Suprapubic skin (tissue), 4 donors: ENCODE data around the gene STARD8. TPM values are rescaled to one million over a fixed set of nuclear protein-coding genes. Genes with fewer than 3 reads are reported as not detected.

Experiments used
- DNase-seq, 2 donors: peaks; one replicate each; pipeline ENCODE4 v3.0.0-alpha.2; 2019; ENCODE audit warnings: low spot score in 2 of 2
- H3K27ac ChIP-seq: fragments of 200-600 bp; sonication (generic); one replicate; pipeline ENCODE4 v1.5.1; 2019
- H3K27me3 ChIP-seq: fragments of 200-600 bp; sonication (generic); one replicate; pipeline ENCODE4 v1.5.1; 2019
- H3K36me3 ChIP-seq: fragments of 200-600 bp; sonication (generic); one replicate; pipeline ENCODE4 v1.5.1; 2019
- H3K4me1 ChIP-seq: fragments of 200-600 bp; sonication (generic); one replicate; pipeline ENCODE4 v1.5.1; 2019
- H3K4me3 ChIP-seq: fragments of 200-600 bp; sonication (generic); one replicate; pipeline ENCODE4 v1.5.1; 2019; ENCODE audit warnings: mild to moderate bottlenecking
- H3K9me3 ChIP-seq: fragments of 200-600 bp; sonication (generic); one replicate; pipeline ENCODE4 v1.5.1; 2019
- CTCF ChIP-seq, 2 donors: fragments of 200-600 bp in 1 of 2; fragments of 450-650 bp in 1 of 2; sonication (generic) in 1 of 2; IDR thresholded peaks; one replicate each; pipeline ENCODE4 v1.5.1; 2016 to 2019; ENCODE audit warnings: antibody characterized with exemption in 2 of 2, mild to moderate bottlenecking in 1 of 2, moderate library complexity in 1 of 2
- EP300 ChIP-seq: sonication (generic); formaldehyde crosslinking; IDR thresholded peaks from one replicate; pipeline ENCODE4 v1.6.1; 2017; ENCODE audit warnings: antibody characterized with exemption
- POLR2A ChIP-seq, 2 donors: fragments of 450-650 bp; IDR thresholded peaks; one replicate each; pipeline ENCODE4 v1.6.1; 2017; ENCODE audit warnings: antibody characterized with exemption in 2 of 2, mild to moderate bottlenecking in 2 of 2, moderate library complexity in 2 of 2
- POLR2AphosphoS5 ChIP-seq, 3 donors: sonication (generic); formaldehyde crosslinking; IDR thresholded peaks; one replicate each; pipeline ENCODE4 v1.6.1; 2017; ENCODE audit warnings: antibody characterized with exemption in 3 of 3
- WGBS: methylation state at CpG from one replicate; pipeline ENCODE4 v1.1.5; 2018; 5-methylcytosine and 5-hydroxymethylcytosine counted together
- total RNA-seq, 4 donors: library from RNA; depleted of rRNA; stranded (reverse); fragments of >200 nt; gene quantifications; one replicate each; pipeline ENCODE4 v1.1.0, GENCODE V29; 2016

The STARD8 gene
- total RNA-seq, 4 donors from 2014 or later: 2.0 to 4.5 (median 2.3) TPM

GRCh38 chrX:68676335-68676734, 28.9 kb downstream of the STARD8 start:
- H3K27ac ChIP-seq: no peak overlapping the region
- H3K9me3 ChIP-seq: no peaks in the 10 kb centered on the region
- no peak for DNase-seq
- H3K4me1 ChIP-seq: no peaks in the 10 kb centered on the region
- WGBS: 57% methylated on average over 3 of the region's 3 CpGs
- no peaks in the 10 kb centered on the region for H3K36me3 ChIP-seq
- no peaks in the 10 kb centered on the region for H3K27me3 ChIP-seq
- no peak overlapping the region for H3K4me3 ChIP-seq
- TF ChIP-seq POLR2A (IDR thresholded peaks at IDR 0.05): no peak
- no peak for TF ChIP-seq CTCF (IDR thresholded peaks at IDR 0.05)
- no peak for TF ChIP-seq POLR2AphosphoS5 (IDR thresholded peaks at IDR 0.05)
- no peak for TF ChIP-seq EP300

GRCh38 chrX:68677998-68678397, 30.5 kb downstream of the STARD8 start:
- H3K4me1 ChIP-seq: no peaks in the 10 kb centered on the region
- H3K27me3 ChIP-seq: no peaks in the 10 kb centered on the region
- DNase-seq: no peak
- TF ChIP-seq POLR2A (IDR thresholded peaks at IDR 0.05) (no peak), EP300 (no peak), CTCF (IDR thresholded peaks at IDR 0.05) (no peak), POLR2AphosphoS5 (IDR thresholded peaks at IDR 0.05) (no peak)
- 58% methylated on average over 4 of the region's 4 CpGs for WGBS
- no peak overlapping the region for H3K27ac ChIP-seq
- H3K36me3 ChIP-seq: no peaks in the 10 kb centered on the region
- H3K9me3 ChIP-seq: no peaks in the 10 kb centered on the region
- no peak overlapping the region for H3K4me3 ChIP-seq

GRCh38 chrX:68681443-68681941, 34.0 kb downstream of the STARD8 start:
- TF ChIP-seq POLR2AphosphoS5 (IDR thresholded peaks at IDR 0.05): no peak
- TF ChIP-seq POLR2A (IDR thresholded peaks at IDR 0.05): no peak
- TF ChIP-seq EP300: no peak
- TF ChIP-seq CTCF (IDR thresholded peaks at IDR 0.05): no peak
- Histone ChIP-seq H3K9me3 (no peaks in the 10 kb centered on the region), H3K36me3 (no peaks in the 10 kb centered on the region), H3K4me3 (no peak overlapping the region), H3K4me1 (no peaks in the 10 kb centered on the region), H3K27ac (no peak overlapping the region), H3K27me3 (no peaks in the 10 kb centered on the region)
- no peak for DNase-seq
- 56% methylated on average over 2 of the region's 2 CpGs for whole genome bisulfite sequencing

- H3K27ac ChIP-seq: no peak overlapping the region
- H3K36me3 ChIP-seq: no peaks in the 10 kb centered on the region
- H3K4me1 ChIP-seq: no peaks in the 10 kb centered on the region
- H3K27me3 ChIP-seq: no peaks in the 10 kb centered on the region
- 83% methylated on average over 3 of the region's 3 CpGs for WGBS
- TF ChIP-seq POLR2A (IDR thresholded peaks at IDR 0.05) (no peak), CTCF (IDR thresholded peaks at IDR 0.05) (no peak), POLR2AphosphoS5 (IDR thresholded peaks at IDR 0.05) (no peak), EP300 (no peak)
- DNase-seq: no peak
- H3K4me3 ChIP-seq: no peak overlapping the region
- no peaks in the 10 kb centered on the region for H3K9me3 ChIP-seq
Observed at GRCh38 chrX:68682790-68683189, 35.3 kb downstream of the STARD8 start.

- Histone ChIP-seq H3K4me3 (no peak overlapping the region), H3K4me1 (no peaks in the 10 kb centered on the region), H3K27ac (no peak overlapping the region), H3K36me3 (no peaks in the 10 kb centered on the region), H3K27me3 (no peaks in the 10 kb centered on the region), H3K9me3 (no peaks in the 10 kb centered on the region)
- DNase-seq: no peak
- TF ChIP-seq CTCF (IDR thresholded peaks at IDR 0.05) (no peak), POLR2AphosphoS5 (IDR thresholded peaks at IDR 0.05) (no peak), POLR2A (IDR thresholded peaks at IDR 0.05) (no peak), EP300 (no peak)
- 81% methylated on average over 2 of the region's 2 CpGs for WGBS
Observed at GRCh38 chrX:68683580-68683979, 36.1 kb downstream of the STARD8 start.
